Kidney epithelial cell (primary cell): ENCODE results near the gene SYCE1L. TPM values are rescaled to one million over a fixed set of nuclear protein-coding genes. Genes with fewer than 3 reads are reported as not detected.
A peak's percentile ranks its signal among the peaks of the same experiment; 100 is the strongest.
"Not testable (repeated sequence)": the region's sequence is repeated elsewhere in the genome, so short reads cannot be mapped to it uniquely, and the experiment has no call there.

Experiments used
- DNase-seq: peaks from one replicate; pipeline ENCODE4 v3.0.0-alpha.2; 2010; ENCODE audit warnings: low read depth
- H3K27me3 ChIP-seq: 2 replicates; pipeline ENCODE4 v1.6.0; 2011; ENCODE audit warnings: low read length; ENCODE audit not compliant: control insufficient read depth, insufficient read depth
- H3K36me3 ChIP-seq: 2 replicates; pipeline ENCODE4 v1.5.1; 2011; ENCODE audit warnings: low read length; ENCODE audit not compliant: control insufficient read depth, insufficient read depth
- H3K4me3 ChIP-seq: 2 replicates; pipeline ENCODE4 v1.5.1; 2011; ENCODE audit warnings: low read depth, mild to moderate bottlenecking, control low read depth, low read length
- total RNA-seq: library from RNA; depleted of rRNA; stranded (reverse); fragments of >200 nt; gene quantifications from 2 replicates; pipeline ENCODE4 v1.2.3, GENCODE V29; 2015
- TF ChIP-seq, protein P1 (sequence below): IDR thresholded peaks from 2 replicates; pipeline ENCODE4 v1.5.1; 2011; ENCODE audit warnings: mild to moderate bottlenecking, moderate library complexity, low read length, control low read depth, inconsistent platforms; ENCODE audit not compliant: insufficient read depth, poor library complexity, severe bottlenecking

Gene SYCE1L
- total RNA-seq, 1 donor from 2014 or later = 7.5 TPM

DNA sequence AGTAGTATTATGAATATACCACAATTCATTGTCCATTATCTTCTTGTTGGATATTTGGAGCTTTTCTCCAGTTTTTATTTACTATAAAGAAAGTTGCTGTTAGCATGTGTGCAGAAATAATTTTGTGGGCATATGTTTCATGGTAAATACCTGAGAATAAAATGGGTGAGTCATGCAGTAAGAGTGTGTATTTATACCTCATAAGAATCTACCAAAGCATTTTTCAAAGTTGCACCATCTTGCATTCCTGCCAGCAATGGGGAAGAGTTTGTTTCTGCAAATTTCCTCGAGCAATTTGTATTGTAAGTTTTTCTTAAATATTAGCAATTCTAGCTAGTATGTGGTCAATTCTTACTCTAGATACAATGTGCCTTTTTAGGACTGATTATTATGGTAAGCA lies 16.1 kb upstream of the SYCE1L start:
- Histone ChIP-seq H3K27me3 (no peaks in the 10 kb centered on the region), H3K36me3 (no peaks in the 10 kb centered on the region), H3K4me3 (no peak overlapping the region)
- DNase-seq = no peak
- TF ChIP-seq, protein P1, sequence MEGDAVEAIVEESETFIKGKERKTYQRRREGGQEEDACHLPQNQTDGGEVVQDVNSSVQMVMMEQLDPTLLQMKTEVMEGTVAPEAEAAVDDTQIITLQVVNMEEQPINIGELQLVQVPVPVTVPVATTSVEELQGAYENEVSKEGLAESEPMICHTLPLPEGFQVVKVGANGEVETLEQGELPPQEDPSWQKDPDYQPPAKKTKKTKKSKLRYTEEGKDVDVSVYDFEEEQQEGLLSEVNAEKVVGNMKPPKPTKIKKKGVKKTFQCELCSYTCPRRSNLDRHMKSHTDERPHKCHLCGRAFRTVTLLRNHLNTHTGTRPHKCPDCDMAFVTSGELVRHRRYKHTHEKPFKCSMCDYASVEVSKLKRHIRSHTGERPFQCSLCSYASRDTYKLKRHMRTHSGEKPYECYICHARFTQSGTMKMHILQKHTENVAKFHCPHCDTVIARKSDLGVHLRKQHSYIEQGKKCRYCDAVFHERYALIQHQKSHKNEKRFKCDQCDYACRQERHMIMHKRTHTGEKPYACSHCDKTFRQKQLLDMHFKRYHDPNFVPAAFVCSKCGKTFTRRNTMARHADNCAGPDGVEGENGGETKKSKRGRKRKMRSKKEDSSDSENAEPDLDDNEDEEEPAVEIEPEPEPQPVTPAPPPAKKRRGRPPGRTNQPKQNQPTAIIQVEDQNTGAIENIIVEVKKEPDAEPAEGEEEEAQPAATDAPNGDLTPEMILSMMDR = no peak

DNA sequence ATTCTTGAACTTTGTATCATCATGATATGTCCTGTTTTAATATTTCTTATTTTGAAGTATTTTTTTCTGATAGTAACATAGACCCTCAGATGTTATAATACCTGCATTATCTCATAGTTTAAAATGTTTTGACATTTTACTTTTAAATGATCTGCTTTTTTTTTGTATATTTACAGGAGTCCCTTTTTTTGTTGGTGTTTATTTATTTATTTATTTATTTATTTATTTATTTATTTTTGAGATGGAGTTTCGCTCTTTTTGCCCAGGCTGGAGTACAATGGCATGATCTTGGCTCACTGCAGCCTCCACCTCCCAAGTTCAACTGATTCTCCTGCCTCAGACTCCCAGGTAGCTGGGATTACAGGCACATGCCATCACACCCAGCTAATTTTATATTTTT lies 12.9 kb upstream of the SYCE1L start:
- not testable (repeated sequence) for H3K36me3 ChIP-seq, DNase-seq

DNA sequence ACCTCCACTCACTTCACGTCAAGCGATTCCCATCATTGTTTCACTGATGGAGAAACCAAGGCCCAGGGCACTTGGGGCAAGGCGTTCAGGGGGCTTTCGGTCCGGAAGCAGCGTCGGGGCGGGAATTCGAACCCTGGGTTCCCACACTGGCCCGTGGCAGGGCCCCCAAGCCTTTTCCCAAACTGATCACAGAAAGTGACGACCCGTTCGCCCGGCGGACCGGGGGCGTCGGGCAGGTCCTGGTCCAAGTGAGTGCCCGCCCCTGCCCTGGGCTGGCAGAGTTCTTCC lies 9.1 kb upstream of the SYCE1L start:
- no peaks in the 10 kb centered on the region for H3K27me3 ChIP-seq
- H3K36me3 ChIP-seq = no peaks in the 10 kb centered on the region
- no peak for DNase-seq
- TF ChIP-seq, protein P1 = no peak
- H3K4me3 ChIP-seq = peak overlapping the region; percentile 77

More for the DNA sequence above, 12.9 kb upstream of the SYCE1L start:
- not testable (repeated sequence) for H3K27me3 ChIP-seq, H3K4me3 ChIP-seq

DNA sequence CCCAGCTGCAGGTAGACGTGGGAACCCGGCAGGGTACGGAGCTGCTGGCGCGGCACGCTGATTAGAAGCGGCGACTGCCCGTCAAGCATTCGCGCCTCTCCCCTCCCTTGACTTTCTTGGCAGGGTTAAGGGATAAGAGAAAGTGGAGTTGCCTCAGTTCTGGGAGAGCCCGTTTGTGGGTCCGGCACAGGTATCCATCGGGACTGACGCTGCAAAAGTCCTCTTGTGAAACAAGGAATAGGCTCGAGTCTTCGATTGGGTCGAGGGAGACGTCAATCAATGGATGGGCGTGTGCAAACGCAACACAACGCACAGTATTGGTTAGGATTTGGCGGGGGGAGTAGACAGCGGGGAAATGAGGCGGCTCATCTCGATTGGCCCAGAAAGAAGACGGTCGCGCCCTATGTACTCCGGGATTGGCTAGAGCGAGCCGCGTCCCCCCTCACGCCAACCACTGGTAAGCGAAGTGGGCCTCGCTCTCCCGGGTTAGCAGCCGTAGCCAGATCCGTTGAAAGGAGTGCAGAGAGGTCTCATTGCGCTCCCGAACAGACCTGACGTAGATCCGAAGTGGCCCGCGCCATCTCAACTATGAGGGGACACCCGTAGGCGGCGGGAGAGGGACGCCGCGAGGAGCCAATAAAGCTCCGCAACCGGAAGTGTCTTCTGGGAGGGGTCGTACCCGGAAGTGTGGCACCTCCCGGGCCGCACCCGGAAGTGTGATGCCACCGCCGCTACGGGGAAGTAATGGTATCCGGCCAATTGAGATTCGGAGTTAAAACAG lies 8.5 kb upstream of the SYCE1L start, which contains the start of gene MON1B:
TSS of gene MON1B (plus strand) at position 713 of the 781 bp plus-strand sequence. CDS start 296 bp downstream, outside the sequence.
- Histone ChIP-seq H3K27me3 (no peaks in the 10 kb centered on the region), H3K4me3 (peak within 1 kb of the TSS; percentile 77), H3K36me3 (no peaks in the 10 kb centered on the region)
- TF ChIP-seq, protein P1 = no peak
- peak; percentile 95 for DNase-seq

DNA sequence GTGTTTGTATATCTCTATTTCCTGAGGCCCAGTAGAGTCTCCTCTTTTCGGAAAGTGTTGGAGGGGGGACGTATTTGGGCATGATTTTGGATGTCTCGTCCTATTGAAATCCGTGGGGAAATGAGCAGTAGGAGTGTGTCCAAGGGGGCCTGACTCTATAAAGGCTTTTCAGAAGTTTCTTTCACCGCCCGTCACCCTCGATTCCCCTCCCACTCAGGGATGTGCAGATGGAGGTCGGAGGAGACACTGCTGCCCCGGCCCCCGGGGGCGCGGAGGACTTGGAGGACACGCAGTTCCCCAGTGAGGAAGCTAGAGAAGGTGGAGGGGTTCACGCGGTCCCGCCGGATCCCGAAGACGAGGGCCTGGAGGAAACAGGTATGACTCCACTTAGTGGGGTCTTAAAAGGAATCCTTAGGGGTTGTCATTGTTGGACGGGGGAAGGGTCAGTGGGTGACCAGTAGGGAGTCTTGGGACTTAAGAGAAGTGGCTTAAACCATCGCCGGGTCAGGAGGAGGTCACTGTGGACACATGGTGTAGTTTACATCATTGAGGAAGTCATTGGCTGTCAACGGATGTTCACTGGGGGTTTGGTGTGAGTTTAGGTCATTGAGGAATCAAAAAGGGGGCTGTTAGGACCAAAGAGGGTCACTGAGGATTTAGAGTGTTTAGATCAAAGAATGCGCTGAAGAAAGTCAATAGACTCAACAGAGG lies 7.8 kb upstream of the SYCE1L start:
- Histone ChIP-seq H3K27me3 (no peaks in the 10 kb centered on the region), H3K36me3 (no peaks in the 10 kb centered on the region), H3K4me3 (peak overlapping the region; percentile 77)
- no peak for DNase-seq
- TF ChIP-seq, protein P1 = no peak

DNA sequence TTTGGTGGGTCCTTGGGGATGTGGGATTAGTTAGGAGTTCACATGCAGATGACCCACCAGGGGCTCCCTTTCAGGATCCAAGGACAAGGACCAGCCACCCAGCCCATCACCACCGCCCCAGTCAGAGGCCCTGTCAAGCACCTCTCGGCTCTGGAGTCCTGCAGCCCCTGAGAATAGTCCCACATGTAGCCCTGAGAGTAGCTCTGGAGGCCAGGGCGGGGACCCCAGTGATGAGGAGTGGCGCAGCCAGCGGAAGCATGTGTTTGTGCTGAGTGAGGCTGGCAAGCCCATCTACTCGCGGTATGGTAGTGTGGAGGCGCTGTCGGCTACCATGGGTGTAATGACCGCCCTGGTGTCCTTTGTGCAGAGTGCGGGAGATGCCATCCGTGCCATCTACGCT lies 5.8 kb upstream of the SYCE1L start:
- Histone ChIP-seq H3K27me3 (no peaks in the 10 kb centered on the region), H3K36me3 (peaks cover 3% of the 10 kb centered on the region), H3K4me3 (no peak overlapping the region)
- TF ChIP-seq, protein P1 = no peak
- no peak for DNase-seq
